WTC11 (cell line): ENCODE data around the gene TMEM266. TPM values are rescaled to one million over a fixed set of nuclear protein-coding genes. Genes with fewer than 3 reads are reported as not detected.

Source experiments
- ATAC-seq: fragments of 200-7000 bp; cut with Tn5 transposase; 2 replicates; pipeline ENCODE4 v1.10.0; 2021; ENCODE audit warnings: mild to moderate bottlenecking, moderate library complexity
- CTCF ChIA-PET: fragments of 300-600 bp; sonication (Branson Sonifier 250); formaldehyde crosslinking; loops from one replicate; lab custom pipeline; 2021; ENCODE audit warnings: antibody characterized with exemption; lab: Charles Lee
- POLR2A ChIA-PET: fragments of 350-600 bp; sonication (Branson Sonifier 250); formaldehyde crosslinking; loops from one replicate; lab custom pipeline; 2021; ENCODE audit warnings: antibody characterized with exemption; lab: Charles Lee
- DNase-seq: peaks from one replicate; pipeline ENCODE4 v3.0.0; 2021; ENCODE audit warnings: low spot score
- H3K27ac Mint-ChIP-seq: 2 replicates; pipeline ENCODE4 v1.8.0; 2021; ENCODE audit warnings: mixed read lengths
- H3K27me3 Mint-ChIP-seq: 2 replicates; pipeline ENCODE4 v1.8.0; 2021; ENCODE audit warnings: low read depth, mild to moderate bottlenecking, moderate library complexity, mixed read lengths
- H3K36me3 Mint-ChIP-seq: 2 replicates; pipeline ENCODE4 v1.8.0; 2021; ENCODE audit warnings: mixed read lengths
- H3K4me1 Mint-ChIP-seq: 2 replicates; pipeline ENCODE4 v1.8.0; 2022; ENCODE audit warnings: mixed read lengths
- H3K4me3 Mint-ChIP-seq: 2 replicates; pipeline ENCODE4 v1.8.0; 2021; ENCODE audit warnings: mild to moderate bottlenecking, moderate library complexity, mixed read lengths
- H3K9me3 Mint-ChIP-seq: 2 replicates; pipeline ENCODE4 v1.8.0; 2021; ENCODE audit warnings: mixed read lengths
- CDX4 ChIP-seq: fragments of 250-450 bp; sonication (Bioruptor Pico); IDR thresholded peaks from 2 replicates; pipeline ENCODE4 v1.9.0; 2021; ENCODE audit warnings: moderate library complexity, mild to moderate bottlenecking, inconsistent platforms, borderline replicate concordance
- CREM ChIP-seq: sonication (generic); formaldehyde crosslinking; IDR thresholded peaks from 2 replicates; pipeline ENCODE4 v1.8.1; 2022; ENCODE audit warnings: mild to moderate bottlenecking, missing genetic modification reagents, moderate library complexity
- ESRRA ChIP-seq: sonication (generic); formaldehyde crosslinking; IDR thresholded peaks from 2 replicates; pipeline ENCODE4 v1.8.1; 2022; ENCODE audit warnings: mild to moderate bottlenecking, missing genetic modification reagents, borderline replicate concordance
- ETV6 ChIP-seq: sonication (generic); formaldehyde crosslinking; IDR thresholded peaks from 2 replicates; pipeline ENCODE4 v1.8.1; 2022; ENCODE audit warnings: mild to moderate bottlenecking, missing genetic modification reagents
- FOXJ3 ChIP-seq: sonication (generic); formaldehyde crosslinking; IDR thresholded peaks from 2 replicates; pipeline ENCODE4 v1.9.0; 2021; ENCODE audit warnings: missing genetic modification reagents, mild to moderate bottlenecking, borderline replicate concordance
- HMGA2 ChIP-seq: fragments of 250-450 bp; sonication (Bioruptor Pico); IDR thresholded peaks from 2 replicates; pipeline ENCODE4 v1.4.0; 2021; ENCODE audit warnings: mild to moderate bottlenecking, moderate library complexity
- IRF1 ChIP-seq: sonication (generic); formaldehyde crosslinking; IDR thresholded peaks from 2 replicates; pipeline ENCODE4 v1.8.0; 2023; ENCODE audit warnings: missing genetic modification reagents
- JUN ChIP-seq: sonication (generic); formaldehyde crosslinking; IDR thresholded peaks from 2 replicates; pipeline ENCODE4 v1.8.0; 2023; ENCODE audit warnings: mild to moderate bottlenecking, missing genetic modification reagents
- KAT7 ChIP-seq: sonication (generic); formaldehyde crosslinking; IDR thresholded peaks from 2 replicates; pipeline ENCODE4 v1.8.1; 2023; ENCODE audit warnings: missing genetic modification reagents, mild to moderate bottlenecking, borderline replicate concordance
- NFE2L1 ChIP-seq: sonication (generic); formaldehyde crosslinking; IDR thresholded peaks from 2 replicates; pipeline ENCODE4 v1.8.1; 2023; ENCODE audit warnings: missing genetic modification reagents
- NFYB ChIP-seq: sonication (generic); formaldehyde crosslinking; conservative IDR thresholded peaks from 2 replicates; pipeline ENCODE4 v1.8.0; 2022; ENCODE audit warnings: low read depth, missing genetic modification reagents
- NR3C1 ChIP-seq: sonication (generic); formaldehyde crosslinking; conservative IDR thresholded peaks from 2 replicates; pipeline ENCODE4 v1.8.1; 2023; ENCODE audit warnings: low read depth, mild to moderate bottlenecking, missing genetic modification reagents
- SMAD4 ChIP-seq: sonication (generic); formaldehyde crosslinking; IDR thresholded peaks from 2 replicates; pipeline ENCODE4 v1.8.0; 2022; ENCODE audit warnings: mild to moderate bottlenecking, missing genetic modification reagents
- SP1 ChIP-seq: sonication (generic); formaldehyde crosslinking; conservative IDR thresholded peaks from 2 replicates; pipeline ENCODE4 v1.8.1; 2022; ENCODE audit warnings: missing genetic modification reagents
- ZBTB43 ChIP-seq: sonication (generic); formaldehyde crosslinking; IDR thresholded peaks from 2 replicates; pipeline ENCODE4 v1.8.1; 2023; ENCODE audit warnings: mild to moderate bottlenecking, missing genetic modification reagents
- ZNF219 ChIP-seq: sonication (generic); formaldehyde crosslinking; IDR thresholded peaks from 2 replicates; pipeline ENCODE4 v1.8.0; 2023; ENCODE audit warnings: missing genetic modification reagents, mild to moderate bottlenecking, borderline replicate concordance
- ZNF281 ChIP-seq: sonication (generic); formaldehyde crosslinking; IDR thresholded peaks from 2 replicates; pipeline ENCODE4 v1.8.0; 2023; ENCODE audit warnings: mild to moderate bottlenecking, missing genetic modification reagents
- ZNF317 ChIP-seq: sonication (generic); formaldehyde crosslinking; IDR thresholded peaks from 2 replicates; pipeline ENCODE4 v1.8.1; 2023; ENCODE audit warnings: low read depth, mild to moderate bottlenecking, moderate library complexity, missing genetic modification reagents, borderline replicate concordance
- ZNF396 ChIP-seq: fragments of 250-450 bp; sonication (Bioruptor Pico); IDR thresholded peaks from 2 replicates; pipeline ENCODE4 v1.8.0; 2021; ENCODE audit warnings: mild to moderate bottlenecking, moderate library complexity, borderline replicate concordance
- total RNA-seq: library from RNA; stranded (reverse); gene quantifications from 3 replicates; pipeline ENCODE4 v1.2.3, GENCODE V29; 2021
- TF ChIP-seq, protein P1 (sequence below): sonication (generic); formaldehyde crosslinking; IDR thresholded peaks from 2 replicates; pipeline ENCODE4 v1.8.0; 2022; ENCODE audit warnings: mild to moderate bottlenecking, missing genetic modification reagents
- TF ChIP-seq, protein P2 (sequence below): sonication (generic); formaldehyde crosslinking; IDR thresholded peaks from 2 replicates; pipeline ENCODE4 v1.8.1; 2023; ENCODE audit warnings: mild to moderate bottlenecking, moderate library complexity, missing genetic modification reagents
- TF ChIP-seq, protein P3 (sequence below): sonication (generic); formaldehyde crosslinking; IDR thresholded peaks from 2 replicates; pipeline ENCODE4 v1.8.1; 2022; ENCODE audit warnings: mild to moderate bottlenecking, moderate library complexity, missing genetic modification reagents
- TF ChIP-seq, protein P4 (sequence below): sonication (generic); formaldehyde crosslinking; IDR thresholded peaks from 2 replicates; pipeline ENCODE4 v1.8.1; 2022; ENCODE audit warnings: missing genetic modification reagents, borderline replicate concordance

Gene TMEM266
- total RNA-seq, 1 experiment from 2014 or later, result 8.6 TPM

DNA sequence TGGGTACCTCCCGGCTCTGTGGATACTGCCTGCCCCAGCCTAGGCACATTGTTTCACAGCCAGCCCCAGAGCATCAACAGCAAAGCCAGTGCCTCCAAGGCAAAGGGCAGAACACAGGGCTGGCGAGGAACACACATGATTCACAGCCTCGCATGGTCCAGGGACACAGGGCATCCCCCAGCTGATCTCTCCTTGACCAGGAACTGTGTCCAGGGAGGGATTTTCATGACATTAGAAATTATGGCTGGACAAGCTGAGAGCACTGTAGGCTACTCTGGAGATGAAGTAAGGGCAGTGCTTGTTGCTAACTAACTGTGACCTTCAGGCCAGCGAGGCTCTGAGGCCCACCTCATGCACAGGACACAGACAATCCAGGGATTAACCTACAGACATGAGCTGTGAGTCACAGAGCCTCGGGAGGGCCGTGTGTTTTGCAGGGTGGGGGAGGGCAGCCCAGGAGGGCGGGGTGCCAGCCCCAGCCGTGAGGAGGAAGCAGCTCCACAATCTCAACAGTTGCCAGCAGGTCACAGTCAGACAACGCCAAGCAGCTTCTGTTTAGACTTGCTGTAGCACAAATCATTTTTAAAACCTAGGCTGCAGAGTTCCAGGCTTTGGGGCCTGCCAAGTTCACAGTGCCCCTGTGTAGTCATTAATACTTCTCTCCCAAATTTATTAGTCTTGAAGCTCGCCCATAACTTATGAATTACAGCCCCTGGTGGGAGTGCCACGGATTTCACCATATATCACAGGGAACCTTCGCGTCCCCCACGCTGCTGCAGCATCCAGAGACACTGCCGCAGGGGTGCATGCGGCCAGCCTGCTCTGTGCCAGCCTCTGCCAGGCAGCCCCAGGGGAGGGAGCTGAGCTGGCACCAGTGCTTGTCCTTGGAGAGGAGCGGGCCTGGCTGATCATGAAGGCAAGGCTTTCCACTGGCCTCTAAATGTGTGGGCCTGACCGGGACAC, 136.8 kb downstream of the TMEM266 start (continued):
- TF ChIP-seq ZBTB43 (CRISPR knock-in tag) (no peak), NR3C1 (CRISPR knock-in tag) (no peak), ESRRA (CRISPR knock-in tag) (no peak), IRF1 (no peak), NFYB (CRISPR knock-in tag) (no peak), ZNF281 (CRISPR knock-in tag) (no peak), SMAD4 (CRISPR knock-in tag) (no peak), SP1 (CRISPR knock-in tag) (no peak), HMGA2 (CRISPR knock-in tag) (no peak), ZNF219 (CRISPR knock-in tag) (no peak)
- TF ChIP-seq, protein P1, sequence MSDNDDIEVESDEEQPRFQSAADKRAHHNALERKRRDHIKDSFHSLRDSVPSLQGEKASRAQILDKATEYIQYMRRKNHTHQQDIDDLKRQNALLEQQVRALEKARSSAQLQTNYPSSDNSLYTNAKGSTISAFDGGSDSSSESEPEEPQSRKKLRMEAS (CRISPR knock-in tag), result no peak
- TF ChIP-seq, protein P2, sequence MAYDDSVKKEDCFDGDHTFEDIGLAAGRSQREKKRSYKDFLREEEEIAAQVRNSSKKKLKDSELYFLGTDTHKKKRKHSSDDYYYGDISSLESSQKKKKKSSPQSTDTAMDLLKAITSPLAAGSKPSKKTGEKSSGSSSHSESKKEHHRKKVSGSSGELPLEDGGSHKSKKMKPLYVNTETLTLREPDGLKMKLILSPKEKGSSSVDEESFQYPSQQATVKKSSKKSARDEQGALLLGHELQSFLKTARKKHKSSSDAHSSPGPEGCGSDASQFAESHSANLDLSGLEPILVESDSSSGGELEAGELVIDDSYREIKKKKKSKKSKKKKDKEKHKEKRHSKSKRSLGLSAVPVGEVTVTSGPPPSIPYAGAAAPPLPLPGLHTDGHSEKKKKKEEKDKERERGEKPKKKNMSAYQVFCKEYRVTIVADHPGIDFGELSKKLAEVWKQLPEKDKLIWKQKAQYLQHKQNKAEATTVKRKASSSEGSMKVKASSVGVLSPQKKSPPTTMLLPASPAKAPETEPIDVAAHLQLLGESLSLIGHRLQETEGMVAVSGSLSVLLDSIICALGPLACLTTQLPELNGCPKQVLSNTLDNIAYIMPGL (CRISPR knock-in tag), result no peak
- TF ChIP-seq, all 79 proteins: peak for 0

- Mint-ChIP-seq H3K27ac (no peak overlapping the region), H3K4me3 (no peak overlapping the region), H3K36me3 (no peaks in the 10 kb centered on the region), H3K4me1 (peaks cover 22% of the 10 kb centered on the region), H3K9me3 (no peaks in the 10 kb centered on the region), H3K27me3 (no peaks in the 10 kb centered on the region)
- ATAC-seq (no peak), DNase-seq (no peak)
- ChIA-PET POLR2A (no interaction called here), CTCF (interaction anchor here (1.4 to 3.5 kb wide), 2 partner anchors 12 to 31 kb away, joined by 3 to 15 read pairs; no protein-coding TSS in a partner anchor)
- TF ChIP-seq KAT7 (CRISPR knock-in tag) (no peak), FOXJ3 (CRISPR knock-in tag) (no peak), CDX4 (CRISPR knock-in tag) (no peak), NFE2L1 (no peak), ETV6 (no peak), CREM (CRISPR knock-in tag) (no peak), ZNF396 (CRISPR knock-in tag) (no peak), JUN (CRISPR knock-in tag) (no peak), ZNF317 (no peak)
- TF ChIP-seq, protein P3, sequence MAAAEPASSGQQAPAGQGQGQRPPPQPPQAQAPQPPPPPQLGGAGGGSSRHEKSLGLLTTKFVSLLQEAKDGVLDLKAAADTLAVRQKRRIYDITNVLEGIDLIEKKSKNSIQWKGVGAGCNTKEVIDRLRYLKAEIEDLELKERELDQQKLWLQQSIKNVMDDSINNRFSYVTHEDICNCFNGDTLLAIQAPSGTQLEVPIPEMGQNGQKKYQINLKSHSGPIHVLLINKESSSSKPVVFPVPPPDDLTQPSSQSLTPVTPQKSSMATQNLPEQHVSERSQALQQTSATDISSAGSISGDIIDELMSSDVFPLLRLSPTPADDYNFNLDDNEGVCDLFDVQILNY (CRISPR knock-in tag), result no peak
- TF ChIP-seq, protein P4, sequence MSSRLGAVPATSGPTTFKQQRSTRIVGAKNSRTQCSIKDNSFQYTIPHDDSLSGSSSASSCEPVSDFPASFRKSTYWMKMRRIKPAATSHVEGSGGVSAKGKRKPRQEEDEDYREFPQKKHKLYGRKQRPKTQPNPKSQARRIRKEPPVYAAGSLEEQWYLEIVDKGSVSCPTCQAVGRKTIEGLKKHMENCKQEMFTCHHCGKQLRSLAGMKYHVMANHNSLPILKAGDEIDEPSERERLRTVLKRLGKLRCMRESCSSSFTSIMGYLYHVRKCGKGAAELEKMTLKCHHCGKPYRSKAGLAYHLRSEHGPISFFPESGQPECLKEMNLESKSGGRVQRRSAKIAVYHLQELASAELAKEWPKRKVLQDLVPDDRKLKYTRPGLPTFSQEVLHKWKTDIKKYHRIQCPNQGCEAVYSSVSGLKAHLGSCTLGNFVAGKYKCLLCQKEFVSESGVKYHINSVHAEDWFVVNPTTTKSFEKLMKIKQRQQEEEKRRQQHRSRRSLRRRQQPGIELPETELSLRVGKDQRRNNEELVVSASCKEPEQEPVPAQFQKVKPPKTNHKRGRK (CRISPR knock-in tag), result no peak
Measured at GRCh38 chr15:76197703-76198455, 138.1 kb downstream of the TMEM266 start.
